Activated CD8-positive, alpha-beta memory T cell treated with anti-CD3 and anti-CD28 coated beads, Interleukin-2, amount 50 U/mL, for 4 hours (primary cell): ENCODE data around the gene KPNA3.
"Not testable (repeated sequence)": the region's sequence is repeated elsewhere in the genome, so short reads cannot be mapped to it uniquely, and the experiment has no call there.

Experiments
- DNase-seq: peaks from one replicate; pipeline ENCODE4 v3.0.0-alpha.2; 2020

The KPNA3 gene

GRCh38 chr13:49803047-49803446 lies 10.6 kb upstream of the KPNA3 start:
- DNase-seq, result not testable (repeated sequence)

DNA sequence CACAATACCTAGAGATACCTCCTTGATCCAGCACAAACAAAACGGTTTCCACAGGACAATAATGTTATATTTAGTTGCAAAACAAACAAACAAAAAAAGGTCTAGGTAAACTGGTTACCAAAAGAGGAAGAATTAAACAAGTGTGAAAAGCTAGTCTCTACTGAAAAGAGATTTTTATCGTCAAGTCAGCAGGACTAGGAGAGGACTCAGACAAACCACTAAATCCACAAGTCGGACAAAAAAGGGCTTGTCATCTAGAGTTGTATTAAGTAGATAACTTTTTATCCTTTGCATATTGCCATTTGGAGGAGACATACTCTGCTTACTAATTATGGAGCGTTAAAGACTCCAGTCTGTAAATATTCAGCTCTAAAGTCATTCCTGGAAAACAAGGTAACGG lies 9.9 kb upstream of the KPNA3 start:
- DNase-seq, result no peak

DNA sequence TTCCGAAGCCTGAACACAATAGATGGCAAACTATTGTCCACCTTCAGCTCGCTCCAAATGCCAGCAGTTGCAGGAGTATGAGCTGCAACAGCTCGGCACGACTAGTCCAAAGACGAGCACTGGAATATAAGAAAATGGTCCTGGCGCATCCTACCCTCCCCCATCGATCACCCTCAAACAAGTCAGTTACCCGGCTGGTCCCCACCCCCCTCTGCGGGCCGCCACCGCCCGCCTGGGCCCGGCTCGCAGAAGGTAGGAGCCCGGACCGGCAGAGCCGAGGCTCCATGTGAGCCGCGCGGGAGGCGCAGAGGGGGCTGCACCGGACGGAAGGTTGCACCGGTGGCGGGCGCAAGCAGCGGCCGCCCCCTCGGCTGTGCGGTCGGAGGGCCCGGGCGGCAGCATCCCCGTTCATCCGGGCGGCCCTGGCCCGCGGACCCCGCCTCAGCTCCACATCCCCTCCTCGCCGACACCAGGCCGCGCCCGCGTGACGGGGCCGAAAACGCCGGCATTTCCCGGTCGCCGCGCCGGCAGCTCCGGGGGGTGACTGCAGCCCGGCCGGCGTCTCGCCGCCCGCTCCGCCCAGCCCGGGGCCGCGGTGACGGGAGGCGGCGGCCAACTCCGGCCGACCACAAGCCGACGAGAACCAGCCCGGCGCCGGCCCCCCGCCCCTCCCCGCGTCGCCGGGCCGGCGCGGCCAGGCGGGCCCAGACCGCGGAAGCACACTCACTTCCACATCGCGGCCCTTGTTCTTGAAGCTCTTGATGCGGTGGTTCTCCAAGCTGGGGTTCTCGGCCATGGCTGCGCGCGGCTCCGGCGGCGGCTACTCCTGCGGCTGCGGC lies 552 bp downstream of the KPNA3 start:
- DNase-seq, result peak; percentile 49

- DNase-seq, result peak; percentile 17
Measured at GRCh38 chr13:49791315-49791710, 1.2 kb downstream of the KPNA3 start.

DNA sequence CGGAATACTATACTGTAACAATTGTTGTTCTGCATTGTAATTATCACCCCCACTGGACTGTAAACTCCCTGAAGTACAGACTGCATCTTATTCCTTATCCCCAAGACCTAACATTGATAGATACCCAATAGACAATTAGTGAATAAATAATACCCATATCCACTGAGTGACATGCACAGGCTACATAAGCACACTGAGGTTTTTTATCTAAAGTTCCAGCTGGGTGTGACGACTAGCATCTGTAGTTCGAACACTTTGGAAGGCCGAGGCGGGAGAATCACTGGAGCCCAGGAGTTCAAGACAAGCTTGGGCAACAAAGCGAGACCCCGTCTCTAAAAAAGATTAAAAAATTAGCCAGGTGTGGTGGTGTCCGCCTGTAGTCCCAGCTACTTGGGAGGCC lies 2.5 kb downstream of the KPNA3 start:
- no peak for DNase-seq

GRCh38 chr13:49786401-49787008 lies 6.0 kb downstream of the KPNA3 start:
- DNase-seq, result no peak

- no peak for DNase-seq
Measured at GRCh38 chr13:49784886-49785570, 7.5 kb downstream of the KPNA3 start.

GRCh38 chr13:49783865-49784264 lies 8.6 kb downstream of the KPNA3 start:
- DNase-seq, result no peak

DNA sequence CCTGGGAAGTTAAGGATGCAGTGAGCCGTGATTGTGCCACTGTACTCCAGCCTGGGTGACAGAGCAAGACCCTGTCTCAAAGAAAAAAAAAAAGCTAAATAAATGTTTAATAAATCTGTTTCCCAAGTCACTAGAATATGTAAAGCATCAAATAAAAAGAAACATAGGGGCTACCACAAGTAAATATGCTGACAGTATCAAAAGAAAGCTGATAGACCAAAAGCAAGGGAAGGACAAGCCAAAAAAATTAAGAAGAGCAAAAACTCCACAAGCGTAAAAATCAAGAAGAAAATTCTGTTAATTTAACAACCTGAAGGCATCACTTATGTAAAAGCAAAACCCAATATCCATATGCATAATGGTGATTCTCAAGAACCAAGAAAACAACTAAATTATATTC lies 9.7 kb downstream of the KPNA3 start:
- no peak for DNase-seq

DNA sequence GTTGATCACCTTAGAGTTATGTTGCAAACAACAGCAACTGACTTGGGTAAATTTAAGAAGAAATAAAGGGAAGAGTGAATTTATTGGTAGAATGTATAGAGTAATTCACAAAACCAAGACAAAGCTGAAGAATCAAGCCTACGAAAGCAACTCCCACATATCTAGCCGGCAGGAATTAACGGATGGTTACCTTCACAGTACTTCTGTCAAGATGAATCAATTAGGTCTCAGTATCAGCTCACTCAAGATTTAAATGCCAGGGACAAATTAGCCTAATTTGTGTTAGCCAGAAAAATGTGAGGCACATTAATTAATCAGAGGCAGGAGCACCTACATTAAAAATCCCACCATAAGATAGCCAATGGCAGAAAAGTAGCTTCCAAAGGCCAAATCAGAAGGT lies 10.7 kb downstream of the KPNA3 start:
- no peak for DNase-seq

DNA sequence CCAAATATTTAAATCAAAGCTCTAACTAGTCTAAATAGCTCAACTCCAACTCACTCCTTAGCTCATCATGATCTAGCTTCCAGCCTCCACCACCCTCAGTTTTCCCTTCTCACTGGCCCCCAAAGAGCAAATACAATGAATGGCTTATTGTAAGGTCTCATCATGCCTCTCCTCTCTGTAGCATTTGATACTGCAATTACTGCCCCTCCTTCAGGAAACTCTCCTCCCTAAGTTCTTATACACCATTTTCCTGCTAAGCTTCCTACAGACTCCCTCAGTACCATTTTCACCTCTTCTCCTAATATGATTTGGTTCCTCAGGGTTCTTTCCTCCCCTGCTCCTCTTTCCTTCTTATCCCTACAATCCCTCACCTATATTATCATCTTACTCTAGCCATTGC lies 12.8 kb downstream of the KPNA3 start:
- DNase-seq, result no peak

DNA sequence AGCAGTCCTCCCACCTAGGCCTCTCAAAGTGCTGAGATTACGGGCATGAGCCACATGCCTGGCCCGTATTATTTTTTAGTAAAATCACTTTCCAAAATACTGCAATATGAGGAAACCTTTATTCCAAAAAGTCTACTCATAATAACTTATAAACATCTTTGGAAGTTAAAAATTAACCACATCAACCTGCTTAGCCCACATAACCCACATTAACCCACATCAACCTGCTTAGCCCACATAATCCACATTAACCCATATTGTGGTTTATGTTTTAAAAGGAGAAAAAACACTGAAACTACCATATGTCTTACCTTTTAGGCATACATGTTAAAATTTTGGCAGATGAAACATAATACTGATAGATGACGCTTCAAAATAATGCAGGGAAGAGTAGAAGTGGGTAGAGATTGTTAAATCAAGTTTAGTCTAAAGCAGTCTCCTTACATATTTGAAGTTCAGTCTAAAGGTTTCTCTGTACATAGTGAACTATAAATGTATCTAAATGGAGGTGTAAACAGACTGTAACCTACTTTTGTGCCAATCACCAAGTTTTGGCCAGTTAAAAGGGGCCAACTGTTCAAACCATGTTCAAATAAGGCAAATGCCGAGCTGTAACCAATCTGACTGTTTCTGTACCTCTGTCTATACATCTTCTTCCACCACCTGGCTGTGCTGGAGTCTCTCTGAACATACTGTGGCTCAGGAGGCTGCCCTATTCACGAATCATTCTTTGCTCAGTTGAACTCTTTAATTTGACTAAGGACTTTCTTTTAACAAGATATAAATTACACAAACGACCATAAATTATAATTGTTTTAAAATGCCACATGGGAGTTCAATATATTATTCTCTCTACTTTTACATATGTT lies 14.5 kb downstream of the KPNA3 start:
- DNase-seq, result no peak

DNA sequence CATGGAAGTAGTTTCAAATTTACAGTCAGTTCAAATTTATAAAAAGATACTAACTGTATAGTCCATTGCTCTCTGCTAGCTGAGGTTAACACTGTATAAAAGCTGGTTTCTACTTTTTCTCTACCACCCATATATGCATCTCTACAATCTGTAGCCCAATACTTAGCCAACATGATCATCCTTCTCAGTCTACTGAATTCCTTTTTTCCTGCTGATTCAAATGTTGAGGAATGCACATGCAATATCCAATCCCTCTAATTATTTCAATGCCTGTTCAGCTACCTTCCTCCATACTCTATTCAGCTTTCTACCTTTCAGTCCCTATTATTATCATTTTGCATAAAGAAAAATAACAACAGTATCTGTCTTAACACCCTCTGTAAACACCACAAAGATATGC lies 15.6 kb downstream of the KPNA3 start:
- DNase-seq, result no peak

GRCh38 chr13:49774376-49775005 lies 18.0 kb downstream of the KPNA3 start:
- no peak for DNase-seq

DNA sequence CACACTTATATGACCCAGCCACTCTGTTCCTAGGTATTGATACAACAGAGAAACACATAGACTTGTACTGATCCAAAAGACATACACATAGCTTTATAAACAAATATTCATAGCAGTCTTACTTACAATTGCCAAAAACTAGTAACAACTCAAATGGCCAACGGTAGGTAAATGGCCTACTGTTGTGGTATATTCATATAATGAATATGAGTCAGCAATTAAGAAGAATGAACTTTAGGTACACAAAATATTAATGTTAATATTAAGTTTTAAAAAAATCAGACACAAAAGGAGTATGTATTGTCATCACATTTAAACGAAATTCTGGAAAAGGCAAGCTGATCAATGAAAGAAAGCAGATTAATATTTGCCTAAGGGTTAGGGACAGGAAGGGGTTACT lies 19.7 kb downstream of the KPNA3 start:
- no peak for DNase-seq

- not testable (repeated sequence) for DNase-seq
Measured at GRCh38 chr13:49761811-49762210, 30.7 kb downstream of the KPNA3 start.

DNA sequence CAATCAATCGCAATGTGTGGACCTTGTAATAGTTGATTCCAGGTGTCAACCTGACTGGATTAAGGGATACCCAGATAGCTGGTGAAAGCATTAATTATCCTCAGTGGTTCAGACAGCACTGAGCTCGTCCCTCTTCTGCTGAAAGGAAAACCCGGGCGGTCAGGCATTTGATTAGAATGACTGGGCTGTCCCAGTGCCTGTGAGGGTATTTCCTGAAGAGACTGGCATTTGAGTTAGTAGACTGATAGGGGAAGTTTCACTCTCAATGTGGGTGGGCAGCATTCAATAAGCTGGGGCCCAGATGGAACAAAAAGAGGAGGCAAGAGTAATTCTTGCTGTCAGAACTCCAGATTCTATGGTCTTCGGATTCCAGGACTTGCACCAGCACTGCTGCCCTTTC lies 31.9 kb downstream of the KPNA3 start:
- no peak for DNase-seq

GRCh38 chr13:49759503-49759902 lies 33.0 kb downstream of the KPNA3 start:
- DNase-seq, result no peak

DNA sequence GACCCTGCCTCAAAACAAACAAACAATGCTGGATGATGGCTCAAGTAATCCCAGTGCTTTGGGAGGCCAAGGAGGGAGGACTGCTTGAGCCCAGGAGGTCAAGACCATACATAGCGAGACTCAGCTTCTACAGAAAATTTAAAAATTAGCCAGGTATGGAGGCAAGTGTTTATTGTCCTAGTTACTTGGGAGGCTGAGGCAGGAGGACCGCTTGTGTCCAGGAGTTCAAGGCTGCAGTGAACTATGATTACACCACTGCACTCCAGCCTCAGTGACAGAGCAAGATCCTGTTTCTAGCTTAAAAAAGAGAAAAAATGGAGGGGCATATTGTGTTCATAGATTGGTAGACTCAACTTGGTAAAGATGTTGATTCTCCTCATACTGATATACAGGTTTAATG lies 36.2 kb downstream of the KPNA3 start:
- DNase-seq, result no peak

DNA sequence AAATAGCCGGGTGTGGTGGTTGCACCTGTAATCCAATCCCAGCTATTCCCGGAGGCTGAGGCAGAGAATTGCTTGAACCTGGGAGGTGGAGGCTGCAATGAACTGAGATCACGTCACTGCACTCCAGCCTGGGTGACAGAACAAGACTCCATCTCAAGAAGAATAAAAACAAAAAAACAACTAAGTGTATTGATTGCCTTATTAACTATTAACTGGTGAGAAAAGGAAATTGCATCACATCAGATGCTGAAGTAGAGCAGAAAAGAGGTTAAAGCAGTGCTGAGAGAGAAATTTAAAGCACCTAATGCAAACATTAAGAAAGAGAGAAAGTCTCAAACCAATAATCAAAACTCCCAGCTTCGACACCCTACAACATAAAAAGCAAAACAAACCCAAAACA lies 38.3 kb downstream of the KPNA3 start:
- DNase-seq, result no peak

GRCh38 chr13:49749848-49750247 lies 42.6 kb downstream of the KPNA3 start:
- no peak for DNase-seq

GRCh38 chr13:49746111-49746510 lies 46.4 kb downstream of the KPNA3 start:
- no peak for DNase-seq

DNA sequence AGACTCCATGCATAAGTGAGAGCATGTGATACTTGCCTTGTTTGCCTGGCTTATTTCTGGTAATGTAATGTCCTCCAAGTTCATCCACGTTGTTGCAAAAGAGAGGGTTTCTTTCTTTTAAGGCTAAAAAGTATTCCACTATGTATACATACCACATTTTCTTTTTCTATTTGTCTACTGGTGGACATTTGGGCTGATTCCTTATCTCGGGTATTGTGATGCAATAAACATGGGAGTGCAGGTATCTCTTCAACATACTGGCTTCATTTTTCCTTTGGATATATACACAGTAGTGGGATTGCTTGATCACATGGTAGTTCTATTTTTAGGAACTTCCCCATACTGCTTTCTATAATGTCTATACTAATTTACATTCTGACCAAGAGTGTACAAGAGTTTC lies 51.6 kb downstream of the KPNA3 start:
- DNase-seq, result no peak
